ENCODE measurements around the gene RAMACL. TPM values are rescaled to one million over a fixed set of nuclear protein-coding genes. Genes with fewer than 3 reads are reported as not detected.

The RAMACL gene
- total RNA-seq, 1 donor from 2014 or later = 0.70 TPM

DNA sequence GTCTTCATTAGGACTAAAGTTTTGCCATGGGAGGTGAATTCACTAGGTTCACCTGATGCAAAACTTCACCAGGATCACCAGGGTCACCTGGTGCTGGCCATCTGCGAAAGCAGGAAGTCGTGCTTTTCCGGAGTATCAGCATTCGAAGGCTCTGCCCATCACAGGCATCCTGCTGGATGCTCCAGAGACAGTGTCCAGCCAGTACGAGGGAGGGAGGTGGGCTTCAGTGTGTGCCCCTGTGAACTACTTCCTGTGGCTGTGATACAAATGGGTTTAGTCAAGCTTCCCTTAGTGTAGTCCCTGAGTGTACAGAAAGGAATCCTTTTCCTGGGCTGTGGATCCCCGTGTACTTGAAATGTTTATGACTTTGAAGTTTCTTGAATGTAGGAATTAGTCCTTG is 44.0 kb upstream of the RAMACL start:
- H3K4me1 Mint-ChIP-seq = peaks cover 42% of the 10 kb centered on the region

GRCh38 chr6:166629628-166630027 is 43.1 kb upstream of the RAMACL start:
- Mint-ChIP-seq H3K27me3 (ENCODE audit: low read depth) (peaks cover 3% of the 10 kb centered on the region), H3K27ac (ENCODE audit: unreplicated experiment) (no peak overlapping the region), H3K4me3 (peak overlapping the region; percentile 43), H3K9me3 (no peaks in the 10 kb centered on the region), H3K4me1 (peaks cover 47% of the 10 kb centered on the region), H3K36me3 (ENCODE audit: low read depth) (no peaks in the 10 kb centered on the region)
- TF ChIP-seq CTCF (conservative IDR thresholded peaks at IDR 0.05) = no peak
- no peak for DNase-seq (ENCODE audit: low read depth, low spot score)

More for the DNA sequence above, 44.0 kb upstream of the RAMACL start:
- TF ChIP-seq CTCF (conservative IDR thresholded peaks at IDR 0.05) = no peak
- H3K36me3 Mint-ChIP-seq (ENCODE audit: low read depth) = no peaks in the 10 kb centered on the region
- no peaks in the 10 kb centered on the region for H3K9me3 Mint-ChIP-seq
- H3K27ac Mint-ChIP-seq (ENCODE audit: unreplicated experiment) = no peak overlapping the region
- no peak for DNase-seq (ENCODE audit: low read depth, low spot score)
- peak overlapping the region; percentile 12 for H3K4me3 Mint-ChIP-seq
- peaks cover 3% of the 10 kb centered on the region for H3K27me3 Mint-ChIP-seq (ENCODE audit: low read depth)

GRCh38 chr6:166627875-166628801 is 41.7 kb upstream of the RAMACL start:
- Mint-ChIP-seq H3K4me3 (peak overlapping the region; percentile 87), H3K4me1 (peaks cover 44% of the 10 kb centered on the region), H3K36me3 (ENCODE audit: low read depth) (no peaks in the 10 kb centered on the region), H3K9me3 (no peaks in the 10 kb centered on the region), H3K27ac (ENCODE audit: unreplicated experiment) (peak overlapping the region; percentile 99), H3K27me3 (ENCODE audit: low read depth) (peaks cover 3% of the 10 kb centered on the region)
- no peak for TF ChIP-seq CTCF (conservative IDR thresholded peaks at IDR 0.05)
- peak; percentile 54 for DNase-seq (ENCODE audit: low read depth, low spot score)

DNA sequence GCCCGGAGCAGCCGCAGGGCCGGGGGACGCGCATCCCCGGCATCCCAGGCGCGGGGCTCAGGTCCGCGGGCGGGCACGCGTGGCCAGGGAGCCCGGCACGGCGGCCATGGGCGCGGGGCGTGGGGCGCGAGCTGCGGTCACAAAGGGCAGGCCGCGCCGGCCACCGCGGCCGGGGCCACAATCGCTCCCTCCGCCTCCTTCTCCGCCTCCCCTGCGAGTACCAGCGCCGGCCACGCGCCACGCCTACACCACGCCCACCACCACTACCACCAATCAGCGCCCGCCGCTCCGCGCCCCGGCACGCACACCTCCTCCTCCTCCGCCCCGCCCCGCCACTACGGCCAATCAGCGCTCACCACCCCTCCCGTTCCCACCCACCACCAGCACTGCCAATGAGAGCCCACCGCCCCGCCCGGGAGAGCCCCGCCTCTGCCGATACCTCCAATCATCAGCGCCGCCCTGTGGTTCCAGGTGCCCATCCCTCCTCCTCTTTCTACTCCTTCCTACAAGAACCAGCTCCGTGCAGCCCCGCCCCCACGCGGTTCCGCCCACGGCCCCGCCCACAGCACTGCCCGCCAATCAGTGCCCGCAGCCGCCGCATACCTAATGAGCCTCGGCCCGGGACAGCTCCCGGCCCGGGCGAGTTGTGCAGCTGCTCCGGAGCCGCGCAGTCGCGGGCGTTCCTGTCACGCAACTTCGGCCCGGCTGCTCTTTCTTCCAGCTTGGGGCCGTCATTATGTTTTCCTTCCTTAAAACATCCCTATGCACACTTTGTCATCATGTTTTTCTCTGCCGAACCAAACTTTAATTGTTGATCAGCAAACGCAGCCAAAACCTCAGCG is 40.8 kb upstream of the RAMACL start, which contains the start of gene RPS6KA2:
RPS6KA2 (minus strand) TSS at position 219 of the 842 bp plus-strand sequence. CDS start 232 bp downstream, outside the sequence.
- Mint-ChIP-seq H3K27ac (ENCODE audit: unreplicated experiment) (peak within 1 kb of the TSS; percentile 99), H3K9me3 (no peaks in the 10 kb centered on the region), H3K36me3 (ENCODE audit: low read depth) (no peaks in the 10 kb centered on the region), H3K27me3 (ENCODE audit: low read depth) (peaks cover 3% of the 10 kb centered on the region), H3K4me3 (peak within 1 kb of the TSS; percentile 94), H3K4me1 (peaks cover 40% of the 10 kb centered on the region)
- DNase-seq (ENCODE audit: low read depth, low spot score) = peak; percentile 100
- TF ChIP-seq CTCF (conservative IDR thresholded peaks at IDR 0.05) = no peak

All from neural crest cell (in vitro differentiated cells).